B cell (primary cell): Measurements from ENCODE around the gene SERPINB6. TPM values are rescaled to one million over a fixed set of nuclear protein-coding genes. Genes with fewer than 3 reads are reported as not detected.
"Not testable (repeated sequence)": the region's sequence is repeated elsewhere in the genome, so short reads cannot be mapped to it uniquely, and the experiment has no call there.

Source experiments
- ATAC-seq: fragments of 200-7000 bp; cut with Tn5 transposase; one replicate; pipeline ENCODE4 v1.10.0; 2021; ENCODE audit warnings: low read depth, mild to moderate bottlenecking, moderate number of reproducible peaks, moderate library complexity
- CTCF ChIA-PET: fragments of 350-600 bp; sonication (Branson Sonifier 250); formaldehyde crosslinking; loops from one replicate; lab custom pipeline; 2021; ENCODE audit warnings: antibody characterized with exemption, inconsistent platforms; lab: Charles Lee
- POLR2A ChIA-PET: fragments of 350-600 bp; sonication (Branson Sonifier 250); formaldehyde crosslinking; loops from one replicate; lab custom pipeline; 2021; ENCODE audit warnings: antibody characterized with exemption; lab: Charles Lee
- DNase-seq: peaks from one replicate; pipeline ENCODE4 v3.0.0; 2013
- H2AFZ ChIP-seq: 2 replicates; pipeline ENCODE4 v1.6.1; 2012; ENCODE audit warnings: mild to moderate bottlenecking, low read depth, low read length; ENCODE audit not compliant: insufficient read depth, poor library complexity, severe bottlenecking
- H3K27ac ChIP-seq, 2 donors: 1 replicate in 1 of 2; 2 replicates in 1 of 2; pipeline ENCODE4 v1.5.1; 2012 to 2013; ENCODE audit warnings: low read length in 2 of 2, mild to moderate bottlenecking in 2 of 2, moderate library complexity in 1 of 2
- H3K27me3 ChIP-seq, 4 experiments: fragments of 200-600 bp in 1 of 4; sonication (generic) in 1 of 4; replicated peaks in 1 of 4; 1 replicate in 2 of 4; 2 replicates in 2 of 4; pipeline versions ENCODE4 v1.6.1 to v1.7.0; 2013 to 2016; ENCODE audit warnings: low read length in 3 of 4, mild to moderate bottlenecking in 2 of 4, mixed read lengths in 1 of 4, moderate library complexity in 1 of 4; ENCODE audit not compliant: insufficient read depth in 4 of 4, control insufficient read depth in 3 of 4; ENCODE audit errors: control extremely low read depth in 1 of 4
- H3K36me3 ChIP-seq, 2 experiments: replicated peaks in 1 of 2; 1 replicate in 1 of 2; 2 replicates in 1 of 2; pipeline versions ENCODE4 v1.6.1 to v1.7.1; 2013; ENCODE audit warnings: low read length in 1 of 2; ENCODE audit not compliant: insufficient read depth in 2 of 2, control insufficient read depth in 1 of 2; ENCODE audit errors: control extremely low read depth in 1 of 2, extremely low read depth in 1 of 2
- H3K4me1 ChIP-seq, 2 donors: fragments of 200-600 bp in 1 of 2; sonication (generic) in 1 of 2; 1 replicate in 1 of 2; 2 replicates in 1 of 2; pipeline versions ENCODE4 v1.5.1 to v1.6.1; 2013 to 2017; ENCODE audit warnings: low read length in 2 of 2; ENCODE audit not compliant: control insufficient read depth in 2 of 2, insufficient read depth in 2 of 2
- H3K4me2 ChIP-seq: replicated peaks from 2 replicates; pipeline ENCODE3; 2012; ENCODE audit warnings: mild to moderate bottlenecking, low read depth, low read length; ENCODE audit not compliant: poor library complexity, severe bottlenecking
- H3K4me3 ChIP-seq, 5 experiments: fragments of 200-600 bp in 1 of 5; sonication (generic) in 1 of 5; 1 replicate in 3 of 5; 2 replicates in 2 of 5; pipeline versions ENCODE4 v1.5.1 to v1.7.0; 2011 to 2016; ENCODE audit warnings: low read length in 4 of 5, mild to moderate bottlenecking in 4 of 5, low read depth in 2 of 5, control low read depth in 1 of 5, moderate library complexity in 1 of 5; ENCODE audit not compliant: insufficient read depth in 1 of 5; ENCODE audit errors: control extremely low read depth in 1 of 5, extremely low read depth in 1 of 5
- H3K79me2 ChIP-seq: fragments of 200-600 bp; sonication (generic); one replicate; pipeline ENCODE4 v1.6.0; 2016; ENCODE audit warnings: low read length; ENCODE audit not compliant: control insufficient read depth, insufficient read depth
- H3K9ac ChIP-seq: fragments of 200-600 bp; sonication (generic); 2 replicates; pipeline ENCODE4 v1.6.1; 2017; ENCODE audit warnings: mild to moderate bottlenecking, low read length, moderate library complexity
- H3K9me3 ChIP-seq, 3 donors: one replicate each; pipeline versions ENCODE4 v1.6.1 to v1.7.1; 2013; ENCODE audit warnings: low read length in 2 of 3; ENCODE audit not compliant: control insufficient read depth in 2 of 3, insufficient read depth in 1 of 3; ENCODE audit errors: control extremely low read depth in 1 of 3
- H4K20me1 ChIP-seq: 2 replicates; pipeline ENCODE4 v1.6.0; 2012; ENCODE audit warnings: mild to moderate bottlenecking, low read length; ENCODE audit not compliant: insufficient read depth, control insufficient read depth, poor library complexity, severe bottlenecking
- H3K27ac Mint-ChIP-seq: one replicate; pipeline ENCODE4 v1.8.0; 2021; ENCODE audit warnings: mixed read lengths
- H3K27me3 Mint-ChIP-seq: one replicate; pipeline ENCODE4 v1.8.0; 2021; ENCODE audit warnings: mixed read lengths
- H3K4me1 Mint-ChIP-seq: one replicate; pipeline ENCODE4 v1.8.0; 2021; ENCODE audit warnings: mixed read lengths
- H3K4me3 Mint-ChIP-seq: one replicate; pipeline ENCODE4 v1.8.0; 2021; ENCODE audit warnings: mixed read lengths
- H3K9me3 Mint-ChIP-seq: one replicate; pipeline ENCODE4 v1.8.0; 2022; ENCODE audit warnings: mixed read lengths; ENCODE audit not compliant: insufficient read depth
- WGBS: methylation state at CpG from one replicate; pipeline ENCODE4 v1.1.5; 2013; ENCODE audit warnings: missing lambda C conversion rate; ENCODE audit not compliant: insufficient coverage; 5-methylcytosine and 5-hydroxymethylcytosine counted together
- intact Hi-C: fragments of 100-400 bp; cut with micrococcal nuclease; formaldehyde crosslinking; loops from one replicate; pipeline ENCODE4 v1.10.0; 2022
- polyA plus RNA-seq: library from polyadenylated mRNA; depleted of rRNA; stranded (reverse); fragments of >200 nt; gene quantifications from 2 replicates; pipeline ENCODE4 v1.2.3, GENCODE V29; 2012
- total RNA-seq, 2 donors: library from RNA; stranded (reverse); fragments of 120-200 nt in 1 of 2; gene quantifications; 1 replicate in 1 of 2; 2 replicates in 1 of 2; pipeline versions ENCODE4 v1.2.3 to v1.2.4, GENCODE V29; 2013 to 2022

Gene SERPINB6
- total and polyA plus RNA-seq, 2 donors (not counting 1 experiment from before 2014, with no cell fraction given), result 35.2 to 58.5 TPM

DNA sequence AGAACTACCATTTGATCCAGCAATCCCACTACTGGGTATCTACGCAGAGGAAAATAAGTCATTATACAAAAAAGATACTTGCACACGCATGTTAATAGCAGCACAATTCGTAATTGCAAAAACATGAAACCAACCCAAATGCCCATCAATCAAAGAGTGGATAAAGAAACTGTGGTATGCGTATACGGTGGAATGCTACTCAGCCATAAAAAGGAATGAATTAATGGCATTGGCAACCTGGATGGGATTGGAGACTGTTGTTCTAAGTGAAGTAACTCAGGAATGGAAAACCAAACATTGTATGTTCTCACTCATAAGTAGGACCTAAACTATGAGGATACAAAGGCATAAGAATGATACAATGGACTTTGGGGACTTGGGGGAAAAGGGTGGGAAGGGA, 1.3 kb upstream of the SERPINB6 start:
- H4K20me1 ChIP-seq, H3K9me3 ChIP-seq, H3K79me2 ChIP-seq, H2AFZ ChIP-seq, H3K36me3 ChIP-seq, H3K27me3 ChIP-seq, H3K9me3 Mint-ChIP-seq, ATAC-seq, H3K4me3 ChIP-seq, H3K27ac ChIP-seq, H3K9ac ChIP-seq, intact Hi-C loops, H3K4me2 ChIP-seq, H3K27me3 Mint-ChIP-seq, DNase-seq: not testable (repeated sequence)
- POLR2A ChIA-PET, result interaction anchor here (1.6 kb wide), 1 partner anchor 17 kb away, joined by 12 read pairs; no protein-coding TSS in a partner anchor
- no CpG with 5 or more reads among the region's 5 CpGs for WGBS
- H3K4me1 Mint-ChIP-seq, result peaks cover 34% of the 10 kb centered on the region
- CTCF ChIA-PET, result interaction anchor here (1.1 to 1.6 kb wide), 4 partner anchors 22 to 126 kb away, joined by 3 to 6 read pairs (median 4); no protein-coding TSS in a partner anchor
- H3K4me3 Mint-ChIP-seq, result peak overlapping the region; percentile 91
- peaks cover 13 to 17% of the 10 kb centered on the region in 2 donors for H3K4me1 ChIP-seq
- H3K27ac Mint-ChIP-seq, result peak overlapping the region; percentile 72

DNA sequence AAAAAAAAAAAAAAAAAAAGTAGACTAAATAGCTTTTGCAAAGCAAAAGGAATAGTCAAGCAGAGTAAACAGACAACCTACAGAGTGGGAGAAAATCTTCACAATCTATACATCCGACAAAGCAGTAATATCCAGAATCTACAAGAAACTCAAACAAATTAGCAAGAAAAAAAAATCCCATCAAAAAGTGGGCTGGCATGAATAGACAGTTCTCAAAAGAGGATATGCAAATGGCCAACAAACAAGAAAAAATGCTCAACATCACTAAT, 786 bp upstream of the SERPINB6 start:
- H4K20me1 ChIP-seq, H3K27me3 Mint-ChIP-seq, intact Hi-C loops, H3K36me3 ChIP-seq, H3K27me3 ChIP-seq, H3K27ac ChIP-seq, H3K79me2 ChIP-seq, H3K9me3 Mint-ChIP-seq, H3K9me3 ChIP-seq, ATAC-seq, DNase-seq: not testable (repeated sequence)
- peak overlapping the region; percentile 92 for H2AFZ ChIP-seq
- peak overlapping the region; percentile 93 for H3K4me2 ChIP-seq
- Mint-ChIP-seq H3K4me3 (peak overlapping the region; percentile 91), H3K4me1 (peaks cover 39% of the 10 kb centered on the region), H3K27ac (peak overlapping the region; percentile 93)
- no CpG with 5 or more reads among the region's 1 CpG for WGBS
- peak overlapping the region in 4 of 5 experiments; percentile 56 to 86 (median 71) for H3K4me3 ChIP-seq
- ChIA-PET CTCF (interaction anchor here (0.7 to 1.6 kb wide), 8 partner anchors 14 to 279 kb away, joined by 3 to 8 read pairs (median 4); no protein-coding TSS in a partner anchor), POLR2A (interaction anchor here (0.6 to 1.6 kb wide), 4 partner anchors 18 to 82 kb away, joined by 3 to 12 read pairs (median 4); no protein-coding TSS in a partner anchor)
- peak overlapping the region; percentile 78 for H3K9ac ChIP-seq
- peaks cover 13 to 17% of the 10 kb centered on the region in 2 donors for H3K4me1 ChIP-seq
